ENCODE data around the gene PRSS3.

The PRSS3 gene

DNA sequence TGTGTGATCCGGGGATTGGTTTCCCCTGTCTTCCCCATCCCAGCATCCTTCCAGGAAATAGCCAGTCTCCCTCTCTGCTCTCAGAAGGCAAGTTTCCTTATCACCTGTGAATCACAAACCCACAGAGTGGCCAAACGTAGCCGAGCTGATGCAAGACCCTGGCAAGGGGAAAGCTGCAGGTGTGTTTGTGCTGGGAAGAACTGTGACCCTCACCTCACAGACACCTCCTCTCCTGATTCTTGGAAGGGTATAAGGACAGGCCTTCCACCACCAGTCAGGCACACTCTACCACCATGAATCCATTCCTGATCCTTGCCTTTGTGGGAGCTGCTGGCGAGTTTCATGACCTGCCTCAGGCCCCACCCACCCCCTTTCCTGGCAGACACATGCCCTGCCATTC is at the start of gene PRSS3:
PRSS3 (plus strand) TSS at position 281 of the 400 bp plus-strand sequence; CDS start at position 294, 13 bp downstream.
- TF ChIP-seq GATA2 (IDR thresholded peaks at IDR 0.05; ENCODE audit: low read depth, low read length) (no peak), GATA3 (IDR thresholded peaks at IDR 0.05; ENCODE audit: low read depth, low read length) (no peak)

DNA sequence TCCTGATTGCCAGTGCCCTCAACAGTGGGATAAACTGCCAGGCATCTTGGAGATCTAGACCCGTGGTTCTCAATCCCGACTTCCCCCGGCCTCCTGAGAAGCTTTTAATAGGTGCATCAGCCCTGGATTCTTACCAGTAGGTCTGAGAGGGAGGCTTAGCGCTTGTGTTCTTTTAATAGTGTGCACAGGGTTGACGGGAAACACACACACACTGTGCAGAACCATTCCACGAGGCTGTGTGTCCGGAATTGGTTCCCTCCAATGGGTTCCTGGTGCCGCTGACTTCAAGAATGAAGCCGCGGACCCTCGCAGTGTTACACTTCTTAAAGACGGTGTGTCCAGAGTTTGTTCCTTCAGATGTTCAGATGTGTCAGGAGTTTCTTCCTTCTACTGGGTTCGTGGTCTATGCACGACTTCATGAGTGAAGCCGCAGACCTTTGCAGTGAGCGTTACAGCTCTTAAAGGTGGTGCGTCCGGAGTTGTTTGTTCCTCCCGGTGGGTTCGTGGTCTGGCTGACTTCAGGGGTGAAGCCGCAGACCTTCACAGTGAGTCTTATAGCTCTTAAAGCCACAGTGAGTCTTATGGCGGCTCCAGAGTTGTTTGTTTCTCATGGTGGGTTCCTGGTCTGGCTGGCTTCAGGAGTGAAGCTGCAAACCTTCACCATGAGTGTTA is 46.6 kb upstream of the PRSS3 start:
- TF ChIP-seq GATA3 (IDR thresholded peaks at IDR 0.05; ENCODE audit: low read depth, low read length) = no peak
- TF ChIP-seq GATA2 (IDR thresholded peaks at IDR 0.05; ENCODE audit: low read depth, low read length) = no peak

GRCh38 chr9:33750307-33750838 is 45.0 kb upstream of the PRSS3 start:
- TF ChIP-seq GATA3 (IDR thresholded peaks at IDR 0.05; ENCODE audit: low read depth, low read length) (no peak), GATA2 (IDR thresholded peaks at IDR 0.05; ENCODE audit: low read depth, low read length) (no peak)

GRCh38 chr9:33750839-33751339 is 44.5 kb upstream of the PRSS3 start:
- no peak for TF ChIP-seq GATA2 (IDR thresholded peaks at IDR 0.05; ENCODE audit: low read depth, low read length)
- no peak for TF ChIP-seq GATA3 (IDR thresholded peaks at IDR 0.05; ENCODE audit: low read depth, low read length)

GRCh38 chr9:33751536-33752129 is 43.7 kb upstream of the PRSS3 start:
- TF ChIP-seq GATA2 (IDR thresholded peaks at IDR 0.05; ENCODE audit: low read depth, low read length) = no peak
- no peak for TF ChIP-seq GATA3 (IDR thresholded peaks at IDR 0.05; ENCODE audit: low read depth, low read length)

DNA sequence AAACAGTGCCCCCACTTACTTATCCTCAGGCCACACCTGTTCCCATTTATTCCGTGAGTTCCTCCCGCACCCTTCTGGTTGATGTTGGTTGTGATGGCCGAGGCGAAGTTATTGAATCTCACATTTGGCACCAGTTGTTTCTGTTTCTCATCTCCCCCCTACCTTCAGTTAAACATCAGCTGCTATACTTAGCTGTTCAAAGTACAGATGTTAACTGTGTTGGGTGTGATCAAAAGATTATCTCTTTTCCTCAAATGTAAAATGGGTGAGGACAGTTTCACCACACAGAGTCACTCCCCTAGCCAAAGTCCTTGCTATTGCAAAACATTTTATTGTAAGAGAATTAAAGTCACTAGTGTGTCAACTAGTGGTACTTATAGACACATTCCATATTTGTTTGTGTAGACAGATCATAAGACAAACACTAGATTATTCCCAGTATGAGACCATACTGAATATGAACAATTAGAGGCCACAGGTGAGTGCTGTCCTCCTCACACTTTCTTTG is 43.2 kb upstream of the PRSS3 start:
- no peak for TF ChIP-seq GATA3 (IDR thresholded peaks at IDR 0.05; ENCODE audit: low read depth, low read length)
- TF ChIP-seq GATA2 (IDR thresholded peaks at IDR 0.05; ENCODE audit: low read depth, low read length) = no peak

DNA sequence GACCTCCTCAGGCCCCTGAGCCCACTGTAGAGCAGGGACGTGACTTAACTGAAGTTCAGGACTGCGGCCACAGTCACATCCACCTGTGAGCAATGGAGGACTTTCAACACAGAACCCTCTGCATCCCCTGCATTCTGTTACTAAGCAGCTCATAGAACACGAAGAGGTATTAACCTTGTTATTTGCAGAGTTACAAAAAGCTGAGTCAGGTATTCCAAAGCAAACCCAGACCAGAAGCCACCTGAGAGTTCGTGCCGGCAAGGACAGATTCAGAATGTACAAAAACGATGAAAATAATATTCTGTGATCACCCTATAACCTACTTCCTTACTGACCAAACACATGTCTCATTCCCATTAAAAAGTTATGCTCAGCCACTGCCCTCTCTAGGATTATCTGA is 33.0 kb upstream of the PRSS3 start:
- TF ChIP-seq GATA3 (IDR thresholded peaks at IDR 0.05; ENCODE audit: low read depth, low read length) = no peak
- no peak for TF ChIP-seq GATA2 (IDR thresholded peaks at IDR 0.05; ENCODE audit: low read depth, low read length)

DNA sequence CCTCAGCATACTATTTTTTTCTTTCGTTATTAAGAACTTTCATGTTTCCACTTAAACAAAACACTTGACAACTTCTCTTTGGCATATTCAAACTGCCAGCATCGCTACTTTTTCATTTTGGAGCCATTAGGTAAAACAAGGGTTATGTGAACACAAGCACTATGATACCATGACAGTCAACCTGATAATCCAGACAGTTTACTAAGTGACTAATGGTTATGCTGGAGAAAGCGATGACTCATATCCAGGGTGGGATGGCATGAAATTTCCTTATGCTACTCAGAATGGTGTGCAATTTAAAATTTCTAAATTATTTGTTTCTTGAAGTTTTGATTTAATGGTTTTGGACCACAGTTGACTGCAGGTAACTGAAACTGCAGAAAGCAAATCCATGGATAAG is 29.9 kb upstream of the PRSS3 start:
- TF ChIP-seq GATA2 (IDR thresholded peaks at IDR 0.05; ENCODE audit: low read depth, low read length) (no peak), GATA3 (IDR thresholded peaks at IDR 0.05; ENCODE audit: low read depth, low read length) (no peak)

DNA sequence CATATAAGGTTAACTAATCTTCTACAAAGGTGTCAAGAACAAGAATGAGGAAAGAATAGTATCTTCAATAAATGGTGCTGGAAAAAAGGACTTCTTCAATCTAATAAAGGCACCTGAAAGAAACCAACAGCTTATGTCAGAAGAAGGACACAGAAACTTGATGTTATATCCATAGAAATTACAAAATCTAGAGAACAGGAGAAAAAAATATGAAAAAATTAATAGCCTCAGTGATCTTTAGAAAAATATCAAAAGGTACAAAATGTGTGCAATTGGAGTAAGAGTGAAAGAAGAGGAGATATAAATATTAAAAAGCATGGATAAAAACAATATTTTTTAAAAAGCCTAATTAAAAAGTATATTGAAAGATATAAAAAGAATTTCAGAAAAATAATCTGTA is 18.8 kb upstream of the PRSS3 start:
- no peak for TF ChIP-seq GATA3 (IDR thresholded peaks at IDR 0.05; ENCODE audit: low read depth, low read length)
- TF ChIP-seq GATA2 (IDR thresholded peaks at IDR 0.05; ENCODE audit: low read depth, low read length) = no peak

- no peak for TF ChIP-seq GATA3 (IDR thresholded peaks at IDR 0.05; ENCODE audit: low read depth, low read length)
- TF ChIP-seq GATA2 (IDR thresholded peaks at IDR 0.05; ENCODE audit: low read depth, low read length) = no peak
Measured at GRCh38 chr9:33778700-33779351, 16.5 kb upstream of the PRSS3 start.

GRCh38 chr9:33780276-33780675 is 15.1 kb upstream of the PRSS3 start:
- no peak for TF ChIP-seq GATA2 (IDR thresholded peaks at IDR 0.05; ENCODE audit: low read depth, low read length)
- no peak for TF ChIP-seq GATA3 (IDR thresholded peaks at IDR 0.05; ENCODE audit: low read depth, low read length)

DNA sequence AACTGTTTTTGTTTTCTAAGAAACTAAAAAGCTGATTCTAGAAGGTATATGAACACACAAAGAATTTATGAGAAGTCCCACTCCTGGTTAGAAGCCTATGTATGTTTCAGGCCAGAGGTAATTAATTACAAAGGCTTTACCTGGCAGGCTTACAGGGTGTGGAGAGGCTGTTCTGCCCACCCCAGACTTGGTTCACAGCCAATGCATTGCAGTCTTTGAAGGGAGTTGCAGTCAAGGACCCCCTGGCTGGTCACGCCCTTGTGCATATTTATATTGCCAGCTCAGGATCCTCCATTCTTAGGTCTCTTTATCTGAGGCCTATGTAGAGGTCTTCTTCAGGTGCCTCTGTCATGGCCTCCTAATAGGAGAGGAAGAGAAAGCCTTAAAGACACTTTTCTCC is 13.6 kb upstream of the PRSS3 start:
- TF ChIP-seq GATA3 (IDR thresholded peaks at IDR 0.05; ENCODE audit: low read depth, low read length) (no peak), GATA2 (IDR thresholded peaks at IDR 0.05; ENCODE audit: low read depth, low read length) (no peak)

DNA sequence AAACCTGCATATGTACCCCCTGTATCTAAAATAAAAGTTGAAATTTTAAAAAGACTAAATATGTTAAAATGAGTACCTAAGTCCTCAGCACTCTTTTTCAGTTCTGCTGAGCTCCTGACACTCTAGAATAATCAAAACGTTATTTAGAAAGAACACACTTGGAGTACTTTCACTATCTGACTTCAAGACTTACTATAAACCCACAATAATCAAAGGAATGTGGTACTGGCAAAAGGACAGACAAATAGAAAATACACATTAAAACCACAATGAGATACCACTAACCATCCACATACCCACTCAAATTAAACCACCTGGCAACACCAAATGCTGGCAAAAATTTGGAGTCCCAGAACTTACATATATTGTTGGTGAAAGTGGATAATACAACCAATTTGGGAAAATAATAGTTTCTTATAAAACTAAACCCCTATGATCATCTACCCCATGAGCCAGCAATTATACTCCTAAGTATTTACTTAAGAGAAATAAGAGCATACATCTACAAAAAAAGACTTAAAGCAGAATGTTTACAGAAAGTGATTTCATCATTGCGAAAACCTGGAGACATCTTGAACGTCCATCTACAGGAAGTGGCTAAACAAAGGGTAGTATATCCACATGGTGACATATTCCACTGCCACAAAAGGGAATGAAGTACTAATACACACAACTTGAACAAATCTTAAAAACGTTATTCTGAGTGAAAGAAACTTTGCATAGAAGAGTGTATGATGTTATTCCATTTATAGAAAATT is 12.8 kb upstream of the PRSS3 start:
- no peak for TF ChIP-seq GATA2 (IDR thresholded peaks at IDR 0.05; ENCODE audit: low read depth, low read length)
- TF ChIP-seq GATA3 (IDR thresholded peaks at IDR 0.05; ENCODE audit: low read depth, low read length) = no peak

- TF ChIP-seq GATA3 (IDR thresholded peaks at IDR 0.05; ENCODE audit: low read depth, low read length) = no peak
Measured at GRCh38 chr9:33785914-33786313, 9.4 kb upstream of the PRSS3 start.

Data from SH-SY5Y (cell line).